Osteocyte (in vitro differentiated cells): ENCODE measurements around the gene ODAD2. TPM values are rescaled to one million over a fixed set of nuclear protein-coding genes. Genes with fewer than 3 reads are reported as not detected.

Experiments used
- DNase-seq: peaks from one replicate; pipeline ENCODE4 v3.0.0; 2021; ENCODE audit warnings: mixed read lengths; ENCODE audit not compliant: unreplicated experiment; ENCODE audit errors: extremely low spot score
- H3K27ac Mint-ChIP-seq: one replicate; pipeline ENCODE4 v1.8.0; 2021; ENCODE audit warnings: mild to moderate bottlenecking, mixed read lengths; ENCODE audit not compliant: unreplicated experiment
- H3K27me3 Mint-ChIP-seq: one replicate; pipeline ENCODE4 v1.8.0; 2021; ENCODE audit warnings: mixed read lengths; ENCODE audit not compliant: unreplicated experiment
- H3K36me3 Mint-ChIP-seq: one replicate; pipeline ENCODE4 v1.8.0; 2021; ENCODE audit warnings: mixed read lengths; ENCODE audit not compliant: unreplicated experiment
- H3K4me1 Mint-ChIP-seq: one replicate; pipeline ENCODE4 v1.8.0; 2021; ENCODE audit warnings: mixed read lengths; ENCODE audit not compliant: unreplicated experiment
- H3K4me3 Mint-ChIP-seq: one replicate; pipeline ENCODE4 v1.8.0; 2021; ENCODE audit warnings: mild to moderate bottlenecking, moderate library complexity, mixed read lengths; ENCODE audit not compliant: unreplicated experiment
- H3K9me3 Mint-ChIP-seq: one replicate; pipeline ENCODE4 v1.8.0; 2021; ENCODE audit warnings: mixed read lengths; ENCODE audit not compliant: unreplicated experiment
- total RNA-seq: library from RNA; stranded (reverse); gene quantifications from 2 replicates; pipeline ENCODE4 v1.2.1, GENCODE V29; 2021
- TF ChIP-seq, protein P1 (sequence below): fragments of 200-600 bp; sonication (generic); IDR thresholded peaks from 2 replicates; pipeline ENCODE4 v1.5.0; 2021; ENCODE audit warnings: antibody characterized with exemption, mild to moderate bottlenecking, moderate library complexity

ODAD2 gene
- total RNA-seq, 1 donor from 2014 or later, result 4.3 TPM

DNA sequence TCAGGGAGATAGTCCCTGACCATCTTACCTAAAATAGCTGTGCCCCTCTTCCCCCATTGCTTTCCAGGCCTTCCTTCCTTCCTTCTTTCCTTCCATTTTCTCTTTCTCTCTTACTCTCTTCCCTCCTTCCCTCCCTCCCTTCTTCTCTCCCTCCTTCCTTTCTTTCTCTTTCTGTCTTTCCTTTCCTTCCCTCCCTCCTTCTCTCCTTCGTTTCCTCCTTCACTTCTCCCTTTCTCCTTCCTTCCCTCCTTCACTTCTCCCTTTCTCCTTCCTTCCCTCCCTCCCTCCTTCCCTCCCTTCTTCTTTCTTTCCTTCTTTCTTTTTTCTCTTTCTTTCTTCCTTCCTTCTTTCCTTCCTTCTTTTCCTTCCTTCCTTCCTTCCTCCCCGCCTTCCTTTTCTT, 228.7 kb downstream of the ODAD2 start:
- Mint-ChIP-seq H3K27ac (no peak overlapping the region), H3K9me3 (no peaks in the 10 kb centered on the region), H3K36me3 (no peaks in the 10 kb centered on the region), H3K4me1 (peaks cover 4% of the 10 kb centered on the region), H3K27me3 (peaks cover 29% of the 10 kb centered on the region), H3K4me3 (no peak overlapping the region)
- no peak for DNase-seq
- TF ChIP-seq, protein P1, sequence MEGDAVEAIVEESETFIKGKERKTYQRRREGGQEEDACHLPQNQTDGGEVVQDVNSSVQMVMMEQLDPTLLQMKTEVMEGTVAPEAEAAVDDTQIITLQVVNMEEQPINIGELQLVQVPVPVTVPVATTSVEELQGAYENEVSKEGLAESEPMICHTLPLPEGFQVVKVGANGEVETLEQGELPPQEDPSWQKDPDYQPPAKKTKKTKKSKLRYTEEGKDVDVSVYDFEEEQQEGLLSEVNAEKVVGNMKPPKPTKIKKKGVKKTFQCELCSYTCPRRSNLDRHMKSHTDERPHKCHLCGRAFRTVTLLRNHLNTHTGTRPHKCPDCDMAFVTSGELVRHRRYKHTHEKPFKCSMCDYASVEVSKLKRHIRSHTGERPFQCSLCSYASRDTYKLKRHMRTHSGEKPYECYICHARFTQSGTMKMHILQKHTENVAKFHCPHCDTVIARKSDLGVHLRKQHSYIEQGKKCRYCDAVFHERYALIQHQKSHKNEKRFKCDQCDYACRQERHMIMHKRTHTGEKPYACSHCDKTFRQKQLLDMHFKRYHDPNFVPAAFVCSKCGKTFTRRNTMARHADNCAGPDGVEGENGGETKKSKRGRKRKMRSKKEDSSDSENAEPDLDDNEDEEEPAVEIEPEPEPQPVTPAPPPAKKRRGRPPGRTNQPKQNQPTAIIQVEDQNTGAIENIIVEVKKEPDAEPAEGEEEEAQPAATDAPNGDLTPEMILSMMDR, result no peak
